PC-3 (cell line): ENCODE data around the gene SEMA4A. TPM values are rescaled to one million over a fixed set of nuclear protein-coding genes. Genes with fewer than 3 reads are reported as not detected.

ENCODE experiments used
- ATAC-seq: fragments of 200-7000 bp; cut with Tn5 transposase; 2 replicates; pipeline ENCODE4 v1.9.1; 2020; ENCODE audit warnings: mild to moderate bottlenecking, moderate library complexity
- BruUV-seq: library from RNA; stranded (reverse); fragments of 400-500 nt; replicated peaks from 2 replicates; lab custom pipeline; 2021; lab: Mats Ljungman, UMichigan
- CTCF ChIA-PET: fragments of 300-600 bp; sonication (Branson Sonifier 250); formaldehyde crosslinking; loops from one replicate; lab custom pipeline; 2022; ENCODE audit warnings: antibody characterized with exemption; lab: Charles Lee
- POLR2A ChIA-PET: fragments of 300-600 bp; sonication (Branson Sonifier 250); formaldehyde crosslinking; loops from one replicate; lab custom pipeline; 2022; ENCODE audit warnings: antibody characterized with exemption; ENCODE audit not compliant: unreplicated experiment; lab: Charles Lee
- DNase-seq: peaks from one replicate; pipeline ENCODE4 v3.0.0-alpha.2; 2015
- H2AFZ ChIP-seq: fragments of 300-600 bp; sonication (generic); 2 replicates; pipeline ENCODE4 v1.6.0; 2016; ENCODE audit warnings: antibody characterized with exemption, low read length
- H3F3A ChIP-seq: fragments of 300-600 bp; sonication (generic); one replicate; pipeline ENCODE4 v1.6.0; 2017; ENCODE audit warnings: antibody characterized with exemption, low read length, control low read depth, mild to moderate bottlenecking; ENCODE audit not compliant: unreplicated experiment
- H3K27ac ChIP-seq: fragments of 300-600 bp; sonication (generic); 2 replicates; pipeline ENCODE4 v1.5.1; 2016; ENCODE audit warnings: mild to moderate bottlenecking, low read length
- H3K27me3 ChIP-seq: fragments of 300-600 bp; sonication (generic); 2 replicates; pipeline ENCODE4 v1.6.1; 2016; ENCODE audit warnings: low read length, mixed read lengths
- H3K36me3 ChIP-seq: fragments of 300-600 bp; sonication (generic); 2 replicates; pipeline ENCODE4 v1.6.1; 2016; ENCODE audit warnings: low read depth, mixed run types, low read length, mixed read lengths
- H3K4me1 ChIP-seq: fragments of 300-600 bp; sonication (generic); 2 replicates; pipeline ENCODE4 v1.5.1; 2016; ENCODE audit warnings: low read length; ENCODE audit not compliant: insufficient read depth
- H3K4me2 ChIP-seq: fragments of 300-600 bp; sonication (generic); 2 replicates; pipeline ENCODE4 v1.6.0; 2016; ENCODE audit warnings: low read length
- H3K4me3 ChIP-seq: fragments of 300-600 bp; sonication (generic); 2 replicates; pipeline ENCODE4 v1.5.1; 2016; ENCODE audit warnings: mild to moderate bottlenecking, low read length, mixed read lengths
- H3K79me2 ChIP-seq: fragments of 300-600 bp; sonication (generic); 2 replicates; pipeline ENCODE4 v1.6.1; 2017; ENCODE audit warnings: low read length, mixed read lengths
- H3K9ac ChIP-seq: fragments of 300-600 bp; sonication (generic); 2 replicates; pipeline ENCODE4 v1.6.0; 2016; ENCODE audit warnings: mild to moderate bottlenecking, low read length
- H3K9me2 ChIP-seq: fragments of 300-600 bp; sonication (generic); replicated peaks from 2 replicates; pipeline ENCODE4 v1.6.1; 2016; ENCODE audit warnings: mixed run types, low read length, mixed read lengths
- H3K9me3 ChIP-seq: fragments of 300-600 bp; sonication (generic); 2 replicates; pipeline ENCODE4 v1.6.1; 2016; ENCODE audit warnings: low read length, mixed read lengths
- H4K20me1 ChIP-seq: fragments of 300-600 bp; sonication (generic); 2 replicates; pipeline ENCODE4 v1.6.1; 2016; ENCODE audit warnings: low read length, mixed read lengths
- CTCF ChIP-seq: fragments of 300-600 bp; sonication (generic); conservative IDR thresholded peaks from 2 replicates; pipeline ENCODE4 v1.5.1; 2017; ENCODE audit warnings: antibody characterized with exemption, low read depth, mild to moderate bottlenecking, low read length
- EZH2 ChIP-seq: fragments of 300-600 bp; sonication (generic); IDR thresholded peaks from one replicate; pipeline ENCODE4 v1.6.1; 2017; ENCODE audit warnings: antibody characterized with exemption, mild to moderate bottlenecking, low read length; ENCODE audit not compliant: unreplicated experiment
- EZH2phosphoT487 ChIP-seq: fragments of 300-600 bp; sonication (generic); IDR thresholded peaks from 2 replicates; pipeline ENCODE4 v1.6.1; 2018; ENCODE audit warnings: mild to moderate bottlenecking, antibody characterized with exemption, low read length, borderline replicate concordance
- intact Hi-C: fragments of 100-400 bp; cut with micrococcal nuclease; formaldehyde crosslinking; loops from 2 replicates; pipeline ENCODE4 v1.9.0; 2023
- total RNA-seq: library from RNA; depleted of rRNA; stranded (reverse); fragments of >200 nt; gene quantifications from 2 replicates; pipeline ENCODE4 v1.2.3, GENCODE V29; 2014

Gene SEMA4A
- total RNA-seq, 1 experiment from 2014 or later = 5.8 TPM

DNA sequence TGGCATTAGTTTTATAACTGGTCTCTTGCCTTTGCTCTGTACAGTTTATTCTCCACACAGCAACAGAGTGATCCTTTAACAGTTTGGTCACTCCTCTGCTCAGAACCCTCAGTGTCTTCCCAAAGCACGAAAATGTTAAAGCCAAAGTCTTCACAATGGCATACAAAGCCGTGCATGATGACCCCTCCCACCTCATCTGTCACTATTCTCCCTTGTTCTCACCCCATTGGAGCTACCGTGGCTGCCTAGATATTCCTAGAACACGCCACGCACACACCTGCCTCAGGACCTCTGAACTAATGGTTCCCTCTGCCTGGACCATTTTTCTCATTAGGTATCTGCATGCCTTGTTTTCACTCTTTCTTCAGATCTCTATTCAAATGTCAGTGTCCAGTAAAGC lies 8.6 kb upstream of the SEMA4A start:
- Histone ChIP-seq H3K36me3 (peaks cover 8% of the 10 kb centered on the region; the same call in 1 of the 2 replicates), H4K20me1 (no peaks in the 10 kb centered on the region), H3K4me2 (no peak overlapping the region), H2AFZ (no peak overlapping the region), H3K4me1 (peaks cover 15% of the 10 kb centered on the region), H3K27ac (no peak overlapping the region), H3K4me3 (no peak overlapping the region), H3K27me3 (no peaks in the 10 kb centered on the region), H3K9me2 (no peaks in the 10 kb centered on the region), H3K79me2 (no peaks in the 10 kb centered on the region), H3K9ac (no peak overlapping the region), H3F3A (peaks cover 14% of the 10 kb centered on the region), H3K9me3 (no peaks in the 10 kb centered on the region)
- no peak for ATAC-seq
- no TSS peak for BruUV-seq
- no peak for TF ChIP-seq EZH2
- ChIA-PET POLR2A (interaction anchor here (0.6 kb wide), 1 partner anchor 49 kb away, joined by 5 read pairs; no protein-coding TSS in a partner anchor), CTCF (interaction anchor here (1.1 kb wide), 2 partner anchors 80 to 175 kb away, joined by 5 to 10 read pairs; no protein-coding TSS in a partner anchor)
- DNase-seq = no peak
- intact Hi-C loops = loop anchor here (10.0 kb wide), 1 partner anchor 170 kb away; no protein-coding TSS in a partner anchor

DNA sequence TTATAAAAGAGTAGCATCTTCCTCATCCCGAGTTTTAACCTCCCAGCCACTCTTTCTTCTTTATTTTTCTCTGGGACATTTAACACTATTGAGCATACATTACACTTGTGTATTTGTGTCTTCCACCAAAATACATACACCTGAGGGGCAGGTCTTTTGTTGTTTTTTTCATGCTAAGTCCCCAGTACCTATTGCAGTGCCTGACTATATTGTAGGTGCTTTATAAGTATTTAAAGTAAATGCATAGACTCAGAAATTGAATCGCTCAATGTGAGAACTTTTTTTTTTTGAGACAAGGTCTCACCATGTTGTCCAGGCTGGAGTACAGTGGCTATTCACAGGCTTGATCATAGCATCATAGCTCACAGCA lies 7.8 kb upstream of the SEMA4A start:
- ATAC-seq = no peak; the same call in 1 of the 2 replicates
- no TSS peak for BruUV-seq
- H3K9me3 ChIP-seq = no peaks in the 10 kb centered on the region
- no peak for DNase-seq
- no peak overlapping the region for H3K27ac ChIP-seq
- H4K20me1 ChIP-seq = no peaks in the 10 kb centered on the region
- no peaks in the 10 kb centered on the region for H3K9me2 ChIP-seq
- no peak overlapping the region for H2AFZ ChIP-seq
- TF ChIP-seq EZH2phosphoT487 = no peak
- TF ChIP-seq CTCF = no peak
- no peak for TF ChIP-seq EZH2
- H3K27me3 ChIP-seq = no peaks in the 10 kb centered on the region
- no peaks in the 10 kb centered on the region for H3K79me2 ChIP-seq
- POLR2A ChIA-PET = interaction anchor here (0.6 kb wide), 2 partner anchors 50 to 79 kb away, joined by 4 to 7 read pairs; no protein-coding TSS in a partner anchor
- intact Hi-C loops = loop anchor here (1.0 to 10.0 kb wide), 4 partner anchors 49 to 169 kb away; partner anchors contain the start of gene SLC25A44
- peaks cover 15% of the 10 kb centered on the region for H3K4me1 ChIP-seq
- no peak overlapping the region for H3K4me3 ChIP-seq
- peaks cover 8% of the 10 kb centered on the region for H3F3A ChIP-seq
- CTCF ChIA-PET = interaction anchor here (0.5 to 1.1 kb wide), 17 partner anchors 16 to 211 kb away, joined by 3 to 74 read pairs (median 4); partner anchors contain the start of gene PMF1
- 0 out of 2 replicates have a peak overlapping the region, but pooled peaks have one; percentile 4 for H3K4me2 ChIP-seq
- H3K9ac ChIP-seq = no peak overlapping the region
- no peaks in the 10 kb centered on the region for H3K36me3 ChIP-seq

DNA sequence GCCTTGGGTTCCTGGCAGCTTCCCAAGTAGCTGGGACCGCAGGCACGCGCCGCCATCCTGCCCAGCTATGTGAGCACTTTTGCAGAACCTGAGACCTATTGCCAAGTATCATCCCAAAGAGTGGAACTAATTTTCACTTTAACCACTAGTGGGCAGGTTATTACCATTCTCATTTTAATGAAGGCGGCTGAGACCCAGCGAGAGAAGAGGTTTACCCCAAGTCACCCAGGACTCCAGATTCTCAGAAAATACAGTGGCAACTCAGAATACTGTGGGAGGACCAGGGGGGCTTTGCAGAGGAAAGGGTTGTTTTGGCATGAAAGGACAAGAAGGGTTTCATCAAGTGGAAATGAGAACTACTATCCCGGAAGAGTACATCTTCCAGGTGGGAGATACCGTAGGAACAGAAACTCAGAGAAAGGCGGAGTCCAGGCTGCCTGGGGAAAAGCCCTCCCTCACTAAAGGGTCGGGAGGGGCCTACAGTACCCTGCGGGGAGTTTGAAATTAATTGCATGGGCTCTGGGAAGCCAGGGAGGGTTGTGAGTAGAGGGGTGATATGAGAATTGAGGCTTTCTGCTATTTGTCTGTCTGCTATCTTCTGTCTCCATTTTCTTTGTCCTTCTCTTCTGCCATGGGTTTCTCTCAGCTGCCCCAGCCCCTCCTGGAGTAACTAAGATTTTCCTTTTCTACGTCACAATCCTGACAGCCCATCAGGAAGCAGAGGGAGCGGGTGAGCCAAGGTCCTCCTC lies 7.2 kb upstream of the SEMA4A start:
- no peaks in the 10 kb centered on the region for H3K79me2 ChIP-seq
- TF ChIP-seq EZH2 (no peak), CTCF (peak; percentile 85)
- H3K36me3 ChIP-seq = no peaks in the 10 kb centered on the region
- H3F3A ChIP-seq = peaks cover 2% of the 10 kb centered on the region
- peak overlapping the region; percentile 9 for H3K9ac ChIP-seq
- peak overlapping the region; percentile 36; the same call in 1 of the 2 replicates for H3K4me2 ChIP-seq
- intact Hi-C loops = loop anchor here (1.0 to 10.0 kb wide), 4 partner anchors 48 to 169 kb away; partner anchors contain the start of gene SLC25A44
- ChIA-PET CTCF (interaction anchor here (0.5 to 1.9 kb wide), 18 partner anchors 15 to 210 kb away, joined by 3 to 74 read pairs (median 4); partner anchors contain the start of gene PMF1), POLR2A (interaction anchor here (0.6 kb wide), 2 partner anchors 51 to 79 kb away, joined by 4 to 7 read pairs; no protein-coding TSS in a partner anchor)
- no peak overlapping the region for H2AFZ ChIP-seq
- DNase-seq (peak; percentile 97), ATAC-seq (peak; percentile 81)
- peaks cover 15% of the 10 kb centered on the region for H3K4me1 ChIP-seq
- H3K27ac ChIP-seq = 0 out of 2 replicates have a peak overlapping the region, but pooled peaks have one; percentile 1
- no TSS peak for BruUV-seq
- no peaks in the 10 kb centered on the region for H3K9me2 ChIP-seq
- H3K9me3 ChIP-seq = no peaks in the 10 kb centered on the region
- H4K20me1 ChIP-seq = no peaks in the 10 kb centered on the region
- H3K4me3 ChIP-seq = no peak overlapping the region
- no peaks in the 10 kb centered on the region for H3K27me3 ChIP-seq
